Upper lobe of left lung (tissue), 4 donors: ENCODE data around the gene CHD5.

ENCODE experiments used
- POLR2A ChIP-seq, 4 donors: fragments of 450-650 bp; IDR thresholded peaks; one replicate each; pipeline ENCODE4 v1.5.1; 2016 to 2017; ENCODE audit warnings: antibody characterized with exemption in 4 of 4, mild to moderate bottlenecking in 2 of 4
- TF ChIP-seq, protein P1 (sequence below), 6 experiments: fragments of 450-650 bp in 4 of 6; fragments of 200-600 bp in 2 of 6; sonication (generic) in 2 of 6; IDR thresholded peaks; one replicate each; pipeline ENCODE4 v1.5.1; 2016 to 2019; ENCODE audit warnings: antibody characterized with exemption in 6 of 6

DNA sequence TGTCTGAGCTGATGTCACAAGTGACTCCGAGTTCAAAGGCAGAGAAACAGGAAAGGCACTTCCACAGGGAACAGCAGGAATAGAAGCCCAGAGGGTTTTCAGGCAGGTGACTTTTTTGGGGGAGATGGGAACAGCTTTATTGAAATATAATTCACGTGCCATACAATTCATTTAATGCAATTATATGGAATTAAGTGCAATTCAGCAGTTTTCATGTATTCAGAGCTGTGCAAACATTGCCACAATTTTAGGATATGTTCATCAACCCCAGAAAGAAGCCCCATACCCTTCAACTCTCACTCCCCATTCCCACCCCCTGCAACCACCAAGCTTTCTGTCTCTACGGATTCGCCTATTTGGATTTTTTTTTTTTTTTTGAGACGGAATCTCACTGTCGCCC is 117.5 kb downstream of the CHD5 start:
- TF ChIP-seq, protein P1, sequence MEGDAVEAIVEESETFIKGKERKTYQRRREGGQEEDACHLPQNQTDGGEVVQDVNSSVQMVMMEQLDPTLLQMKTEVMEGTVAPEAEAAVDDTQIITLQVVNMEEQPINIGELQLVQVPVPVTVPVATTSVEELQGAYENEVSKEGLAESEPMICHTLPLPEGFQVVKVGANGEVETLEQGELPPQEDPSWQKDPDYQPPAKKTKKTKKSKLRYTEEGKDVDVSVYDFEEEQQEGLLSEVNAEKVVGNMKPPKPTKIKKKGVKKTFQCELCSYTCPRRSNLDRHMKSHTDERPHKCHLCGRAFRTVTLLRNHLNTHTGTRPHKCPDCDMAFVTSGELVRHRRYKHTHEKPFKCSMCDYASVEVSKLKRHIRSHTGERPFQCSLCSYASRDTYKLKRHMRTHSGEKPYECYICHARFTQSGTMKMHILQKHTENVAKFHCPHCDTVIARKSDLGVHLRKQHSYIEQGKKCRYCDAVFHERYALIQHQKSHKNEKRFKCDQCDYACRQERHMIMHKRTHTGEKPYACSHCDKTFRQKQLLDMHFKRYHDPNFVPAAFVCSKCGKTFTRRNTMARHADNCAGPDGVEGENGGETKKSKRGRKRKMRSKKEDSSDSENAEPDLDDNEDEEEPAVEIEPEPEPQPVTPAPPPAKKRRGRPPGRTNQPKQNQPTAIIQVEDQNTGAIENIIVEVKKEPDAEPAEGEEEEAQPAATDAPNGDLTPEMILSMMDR (IDR thresholded peaks at IDR 0.05): no peak
- no peak for TF ChIP-seq POLR2A (IDR thresholded peaks at IDR 0.05)
